GM19023 (cell line): Measurements from ENCODE around the gene SMG9.

Experiments
- ATAC-seq: cut with Tn5 transposase; IDR thresholded peaks from one replicate; pipeline ENCODE4 v1.9.1; 2021; ENCODE audit warnings: mild to moderate bottlenecking, moderate library complexity; ENCODE audit not compliant: unreplicated experiment

Gene SMG9

GRCh38 chr19:43759515-43759914 lies 4.8 kb upstream of the SMG9 start:
- ATAC-seq: no peak

GRCh38 chr19:43755256-43755801 lies 567 bp upstream of the SMG9 start:
- peak; percentile 4 for ATAC-seq

- no peak for ATAC-seq
These were observed 584 bp downstream of the SMG9 start for GRCh38 chr19:43754253-43754502.

GRCh38 chr19:43752287-43752875 lies 2.4 kb downstream of the SMG9 start:
- ATAC-seq: no peak

- no peak for ATAC-seq
These were observed 3.1 kb downstream of the SMG9 start for GRCh38 chr19:43751466-43752220.

- no peak for ATAC-seq
These were observed 4.9 kb downstream of the SMG9 start for GRCh38 chr19:43749898-43750297.

GRCh38 chr19:43749152-43749551 lies 5.6 kb downstream of the SMG9 start:
- no peak for ATAC-seq

GRCh38 chr19:43748685-43749084 lies 6.1 kb downstream of the SMG9 start:
- ATAC-seq: no peak

GRCh38 chr19:43748205-43748594 lies 6.6 kb downstream of the SMG9 start:
- ATAC-seq: no peak

- ATAC-seq: no peak
These were observed 7.1 kb downstream of the SMG9 start for GRCh38 chr19:43747557-43748204.

- ATAC-seq: no peak
These were observed 11.7 kb downstream of the SMG9 start for GRCh38 chr19:43743059-43743458.

- ATAC-seq: no peak
These were observed 13.5 kb downstream of the SMG9 start for GRCh38 chr19:43741075-43741825.

GRCh38 chr19:43739439-43740235 lies 15.1 kb downstream of the SMG9 start:
- ATAC-seq: no peak

- ATAC-seq: no peak
These were observed 16.0 kb downstream of the SMG9 start for GRCh38 chr19:43738780-43739211.

GRCh38 chr19:43735957-43736356 lies 18.8 kb downstream of the SMG9 start:
- no peak for ATAC-seq

GRCh38 chr19:43735013-43735412 lies 19.7 kb downstream of the SMG9 start:
- no peak for ATAC-seq

- no peak for ATAC-seq
These were observed 22.9 kb downstream of the SMG9 start for GRCh38 chr19:43731846-43732245.

GRCh38 chr19:43731346-43731745 lies 23.4 kb downstream of the SMG9 start:
- no peak for ATAC-seq

- ATAC-seq: no peak
These were observed 24.8 kb downstream of the SMG9 start for GRCh38 chr19:43729919-43730318.

- ATAC-seq: no peak
These were observed 27.2 kb downstream of the SMG9 start for GRCh38 chr19:43727593-43727853.
